Measurements from ENCODE around the gene WDFY1.

The WDFY1 gene

DNA sequence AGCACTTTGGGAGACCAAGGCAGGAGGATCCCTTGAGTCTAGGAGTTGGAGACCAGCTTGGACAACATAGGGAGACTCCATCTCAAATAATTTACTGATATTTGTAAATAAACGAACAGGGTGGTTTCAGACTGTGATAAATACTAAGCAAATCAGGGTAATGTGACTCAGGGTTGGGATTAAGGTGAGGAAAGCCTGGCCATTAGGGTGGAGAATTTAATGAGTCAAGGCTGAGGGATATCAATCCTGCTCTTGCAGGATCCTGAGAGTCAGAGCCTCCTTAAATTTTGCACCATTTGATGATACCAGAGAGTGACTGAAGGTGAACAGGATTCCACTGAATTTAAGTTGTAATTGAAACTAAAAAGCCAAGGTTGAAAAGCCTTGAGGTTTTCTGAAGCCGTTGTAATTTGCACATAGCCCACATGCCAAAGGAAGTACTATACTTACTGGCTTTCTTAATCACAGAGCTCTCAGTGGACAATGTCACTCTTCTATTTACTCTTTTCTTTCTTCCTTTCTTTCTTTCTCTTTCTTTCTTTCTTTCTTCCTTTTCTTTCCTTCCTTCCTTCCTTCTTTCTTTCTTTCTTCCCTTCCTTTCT is 79.1 kb downstream of the WDFY1 start:
- Histone ChIP-seq H3K36me3 (ENCODE audit: insufficient read depth, insufficient read length, low read length) (no peaks in the 10 kb centered on the region), H3K9me3 (ENCODE audit: insufficient read depth, low read length) (no peaks in the 10 kb centered on the region), H3K4me1 (ENCODE audit: insufficient read depth, insufficient read length) (no peaks in the 10 kb centered on the region), H3K9ac (ENCODE audit: insufficient read length, low read depth) (no peak overlapping the region), H3K4me3 (ENCODE audit: insufficient read length, low read depth) (no peak overlapping the region), H3K27me3 (ENCODE audit: insufficient read depth, insufficient read length) (no peaks in the 10 kb centered on the region)
- no peak for DNase-seq (ENCODE audit: low read depth, low spot score)
- TF ChIP-seq SUZ12 (IDR thresholded peaks at IDR 0.05; ENCODE audit: extremely low read depth, insufficient read depth, insufficient read length) (no peak), YY1 (IDR thresholded peaks at IDR 0.05; ENCODE audit: insufficient read depth, insufficient read length) (no peak), ZNF274 (IDR thresholded peaks at IDR 0.05; ENCODE audit: low read depth, low read length) (no peak)

DNA sequence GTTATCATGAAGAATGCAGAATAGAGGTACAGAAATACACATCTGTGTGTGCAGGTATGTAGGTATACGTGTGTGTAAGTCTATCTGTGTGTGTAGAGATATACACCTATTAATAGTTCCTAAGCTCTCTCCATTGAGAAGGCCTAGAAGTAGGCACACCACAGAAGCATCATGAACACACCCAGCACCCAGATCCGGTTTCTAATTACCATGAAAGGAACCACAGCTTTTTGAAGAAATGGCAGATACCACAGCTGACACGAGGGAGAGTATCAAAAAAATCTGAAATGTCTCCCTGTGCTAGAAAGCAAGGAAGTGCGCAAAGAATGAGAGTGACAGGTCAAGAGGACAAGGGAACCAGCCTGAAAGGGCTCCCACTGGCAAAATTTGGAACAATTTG is 80.0 kb downstream of the WDFY1 start:
- no peak for DNase-seq (ENCODE audit: low read depth, low spot score)
- Histone ChIP-seq H3K27me3 (ENCODE audit: insufficient read depth, insufficient read length) (no peaks in the 10 kb centered on the region), H3K9ac (ENCODE audit: insufficient read length, low read depth) (no peak overlapping the region), H3K36me3 (ENCODE audit: insufficient read depth, insufficient read length, low read length) (no peaks in the 10 kb centered on the region), H3K4me1 (ENCODE audit: insufficient read depth, insufficient read length) (no peaks in the 10 kb centered on the region), H3K9me3 (ENCODE audit: insufficient read depth, low read length) (no peaks in the 10 kb centered on the region), H3K4me3 (ENCODE audit: insufficient read length, low read depth) (no peak overlapping the region)
- no peak for TF ChIP-seq ZNF274 (IDR thresholded peaks at IDR 0.05; ENCODE audit: low read depth, low read length)
- no peak for TF ChIP-seq YY1 (IDR thresholded peaks at IDR 0.05; ENCODE audit: insufficient read depth, insufficient read length)
- no peak for TF ChIP-seq SUZ12 (IDR thresholded peaks at IDR 0.05; ENCODE audit: extremely low read depth, insufficient read depth, insufficient read length)

DNA sequence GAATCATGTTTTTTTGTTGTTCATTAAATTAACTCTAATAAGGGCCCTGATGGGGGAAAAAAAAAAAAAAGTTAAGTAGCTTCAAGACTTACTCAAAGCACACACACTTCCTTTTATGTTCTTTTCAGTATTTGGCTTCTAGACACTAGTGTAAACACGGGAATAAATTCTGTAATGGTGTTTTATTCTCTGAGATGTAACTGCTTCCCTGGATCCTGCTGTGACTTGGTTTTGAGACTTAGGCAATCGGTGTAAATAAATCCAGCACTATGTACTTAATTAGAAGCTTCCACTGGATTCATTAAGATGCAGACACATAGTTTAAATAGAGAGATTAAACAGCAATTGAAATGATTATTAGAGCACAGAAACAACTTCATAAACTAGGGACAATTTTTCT is 81.6 kb downstream of the WDFY1 start:
- Histone ChIP-seq H3K4me3 (ENCODE audit: insufficient read length, low read depth) (no peak overlapping the region), H3K27me3 (ENCODE audit: insufficient read depth, insufficient read length) (no peaks in the 10 kb centered on the region), H3K9ac (ENCODE audit: insufficient read length, low read depth) (no peak overlapping the region), H3K4me1 (ENCODE audit: insufficient read depth, insufficient read length) (no peaks in the 10 kb centered on the region), H3K36me3 (ENCODE audit: insufficient read depth, insufficient read length, low read length) (no peaks in the 10 kb centered on the region), H3K9me3 (ENCODE audit: insufficient read depth, low read length) (no peaks in the 10 kb centered on the region)
- TF ChIP-seq YY1 (IDR thresholded peaks at IDR 0.05; ENCODE audit: insufficient read depth, insufficient read length) (no peak), SUZ12 (IDR thresholded peaks at IDR 0.05; ENCODE audit: extremely low read depth, insufficient read depth, insufficient read length) (no peak), ZNF274 (IDR thresholded peaks at IDR 0.05; ENCODE audit: low read depth, low read length) (no peak)
- DNase-seq (ENCODE audit: low read depth, low spot score) = no peak

DNA sequence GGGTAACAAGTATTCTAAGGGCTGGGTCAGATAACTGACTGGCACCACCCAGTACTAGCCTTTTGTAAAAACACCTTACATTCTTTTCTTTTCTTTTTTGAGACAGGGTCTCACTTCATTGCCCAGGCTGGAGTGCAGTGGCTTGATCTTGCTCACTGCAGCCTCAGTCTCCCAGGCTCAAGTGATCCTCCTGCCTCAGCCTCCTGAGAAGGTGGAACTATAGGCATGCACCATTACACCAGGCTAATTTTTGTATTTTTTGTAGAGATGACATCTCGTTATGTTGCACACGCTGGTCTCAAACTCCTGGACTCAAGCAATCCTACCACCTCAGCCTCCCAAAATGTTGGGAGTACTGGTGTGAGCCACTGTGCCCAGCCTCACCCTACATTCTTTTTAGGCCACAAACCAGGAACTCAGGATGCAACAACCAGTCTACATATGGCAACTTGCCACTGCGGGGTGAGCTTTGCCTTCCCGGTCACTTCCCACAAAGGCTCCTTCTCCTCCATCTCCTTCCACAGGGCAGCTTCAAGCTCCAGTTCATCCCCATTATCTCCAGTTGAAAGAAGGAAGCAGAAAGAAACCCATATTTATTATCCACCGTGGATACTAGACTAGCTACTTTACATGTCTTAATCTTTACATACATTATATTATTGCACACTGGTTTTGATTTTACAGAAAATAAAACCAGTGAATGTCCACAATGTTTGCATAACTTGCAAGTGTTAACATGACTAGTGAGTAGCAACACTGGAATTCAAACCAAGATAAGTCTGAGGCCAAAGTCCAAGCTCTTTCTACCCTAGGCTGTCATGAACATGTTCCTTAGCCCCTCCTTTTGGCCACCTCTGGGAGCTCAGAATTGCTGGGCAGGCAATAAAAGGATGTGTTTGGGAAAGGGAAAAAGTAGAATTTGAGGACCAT is 84.1 kb downstream of the WDFY1 start:
- Histone ChIP-seq H3K4me3 (ENCODE audit: insufficient read length, low read depth) (no peak overlapping the region), H3K4me1 (ENCODE audit: insufficient read depth, insufficient read length) (no peaks in the 10 kb centered on the region), H3K27me3 (ENCODE audit: insufficient read depth, insufficient read length) (no peaks in the 10 kb centered on the region), H3K36me3 (ENCODE audit: insufficient read depth, insufficient read length, low read length) (no peaks in the 10 kb centered on the region), H3K9me3 (ENCODE audit: insufficient read depth, low read length) (no peaks in the 10 kb centered on the region), H3K9ac (ENCODE audit: insufficient read length, low read depth) (no peak overlapping the region)
- TF ChIP-seq SUZ12 (IDR thresholded peaks at IDR 0.05; ENCODE audit: extremely low read depth, insufficient read depth, insufficient read length) (no peak), YY1 (IDR thresholded peaks at IDR 0.05; ENCODE audit: insufficient read depth, insufficient read length) (no peak), ZNF274 (IDR thresholded peaks at IDR 0.05; ENCODE audit: low read depth, low read length) (no peak)
- DNase-seq (ENCODE audit: low read depth, low spot score) = no peak

DNA sequence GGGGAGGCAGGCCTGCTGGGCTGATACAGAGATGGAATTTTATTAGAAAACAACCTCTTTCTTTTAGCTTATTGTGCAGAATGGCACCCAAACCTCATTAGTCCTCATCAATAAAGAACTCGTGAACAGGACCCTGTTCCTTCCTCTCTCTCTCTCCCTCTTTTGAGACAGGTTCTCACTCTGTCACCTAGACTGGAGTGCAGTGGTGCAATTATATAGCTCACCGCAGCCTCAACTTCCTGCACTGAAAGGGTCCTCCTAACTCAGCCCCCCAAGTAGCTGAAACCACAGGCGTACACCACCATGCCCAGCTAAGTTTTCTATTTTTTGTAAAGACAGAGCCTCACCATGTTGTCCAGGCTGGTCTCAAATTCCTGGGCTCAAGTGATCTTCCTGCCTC is 86.1 kb downstream of the WDFY1 start:
- Histone ChIP-seq H3K27me3 (ENCODE audit: insufficient read depth, insufficient read length) (no peaks in the 10 kb centered on the region), H3K9me3 (ENCODE audit: insufficient read depth, low read length) (no peaks in the 10 kb centered on the region), H3K4me3 (ENCODE audit: insufficient read length, low read depth) (no peak overlapping the region), H3K9ac (ENCODE audit: insufficient read length, low read depth) (no peak overlapping the region), H3K4me1 (ENCODE audit: insufficient read depth, insufficient read length) (no peaks in the 10 kb centered on the region), H3K36me3 (ENCODE audit: insufficient read depth, insufficient read length, low read length) (no peaks in the 10 kb centered on the region)
- no peak for DNase-seq (ENCODE audit: low read depth, low spot score)
- TF ChIP-seq YY1 (IDR thresholded peaks at IDR 0.05; ENCODE audit: insufficient read depth, insufficient read length) = no peak
- TF ChIP-seq SUZ12 (IDR thresholded peaks at IDR 0.05; ENCODE audit: extremely low read depth, insufficient read depth, insufficient read length) = no peak
- TF ChIP-seq ZNF274 (IDR thresholded peaks at IDR 0.05; ENCODE audit: low read depth, low read length) = no peak

DNA sequence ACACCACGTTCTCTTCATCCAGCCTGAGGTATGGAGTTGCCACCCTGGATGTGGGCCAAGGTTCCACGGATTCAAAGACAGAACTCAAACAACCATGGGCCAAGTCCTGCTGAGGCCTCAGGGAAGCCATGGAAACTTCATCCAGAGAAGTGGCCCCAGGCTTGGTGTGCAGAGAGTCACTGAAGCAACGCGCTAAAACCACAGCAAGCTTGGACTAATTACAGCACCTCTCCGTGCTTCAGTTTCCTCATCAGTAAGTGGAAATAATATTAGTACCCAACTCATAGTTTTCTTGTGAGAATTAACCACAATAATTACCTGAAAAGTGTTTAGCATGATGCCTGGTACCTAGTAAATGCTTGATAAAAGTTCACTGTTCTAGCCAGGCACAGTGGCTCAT is 88.6 kb downstream of the WDFY1 start:
- no peak for DNase-seq (ENCODE audit: low read depth, low spot score)
- H3K36me3 ChIP-seq (ENCODE audit: insufficient read depth, insufficient read length, low read length) = no peaks in the 10 kb centered on the region
- no peak overlapping the region for H3K9ac ChIP-seq (ENCODE audit: insufficient read length, low read depth)
- H3K4me3 ChIP-seq (ENCODE audit: insufficient read length, low read depth) = no peak overlapping the region
- H3K9me3 ChIP-seq (ENCODE audit: insufficient read depth, low read length) = peaks cover under 1% of the 10 kb centered on the region; the same call in 1 of the 2 replicates
- no peaks in the 10 kb centered on the region for H3K4me1 ChIP-seq (ENCODE audit: insufficient read depth, insufficient read length)
- TF ChIP-seq YY1 (IDR thresholded peaks at IDR 0.05; ENCODE audit: insufficient read depth, insufficient read length) (no peak), ZNF274 (IDR thresholded peaks at IDR 0.05; ENCODE audit: low read depth, low read length) (no peak), SUZ12 (IDR thresholded peaks at IDR 0.05; ENCODE audit: extremely low read depth, insufficient read depth, insufficient read length) (no peak)
- no peaks in the 10 kb centered on the region for H3K27me3 ChIP-seq (ENCODE audit: insufficient read depth, insufficient read length)

DNA sequence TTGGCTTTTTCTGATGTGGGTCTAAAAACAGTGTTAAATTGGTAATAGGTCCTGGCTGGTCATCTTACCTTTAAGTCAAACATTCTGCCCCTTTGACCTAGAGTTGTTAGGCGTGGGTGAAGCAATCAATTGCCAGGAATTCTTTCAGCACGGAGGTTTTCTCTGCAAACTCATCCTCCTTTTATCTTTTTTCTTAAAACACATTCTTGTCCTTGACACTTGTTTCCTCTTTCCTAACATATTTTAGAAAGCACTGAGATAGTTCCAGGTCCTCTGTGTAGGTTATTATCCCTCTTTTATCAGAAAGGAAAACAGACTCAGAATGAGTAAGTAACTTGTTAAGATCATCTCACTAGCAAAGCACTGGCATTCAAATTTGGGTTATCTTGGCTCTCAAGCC is 89.1 kb downstream of the WDFY1 start:
- Histone ChIP-seq H3K4me1 (ENCODE audit: insufficient read depth, insufficient read length) (no peaks in the 10 kb centered on the region), H3K27me3 (ENCODE audit: insufficient read depth, insufficient read length) (no peaks in the 10 kb centered on the region)

More for the DNA sequence above, 89.1 kb downstream of the WDFY1 start:
- H3K4me3 ChIP-seq (ENCODE audit: insufficient read length, low read depth) = no peak overlapping the region
- peaks cover 6% of the 10 kb centered on the region; the same call in 1 of the 2 replicates for H3K9me3 ChIP-seq (ENCODE audit: insufficient read depth, low read length)
- no peak for TF ChIP-seq YY1 (IDR thresholded peaks at IDR 0.05; ENCODE audit: insufficient read depth, insufficient read length)
- TF ChIP-seq SUZ12 (IDR thresholded peaks at IDR 0.05; ENCODE audit: extremely low read depth, insufficient read depth, insufficient read length) = no peak
- TF ChIP-seq ZNF274 (IDR thresholded peaks at IDR 0.05; ENCODE audit: low read depth, low read length) = no peak
- H3K9ac ChIP-seq (ENCODE audit: insufficient read length, low read depth) = no peak overlapping the region
- DNase-seq (ENCODE audit: low read depth, low spot score) = no peak
- no peaks in the 10 kb centered on the region for H3K36me3 ChIP-seq (ENCODE audit: insufficient read depth, insufficient read length, low read length)
